Progenitor cell of endocrine pancreas (in vitro differentiated cells): ENCODE results near the gene WDR49. TPM values are rescaled to one million over a fixed set of nuclear protein-coding genes. Genes with fewer than 3 reads are reported as not detected.

ENCODE experiments used
- DNase-seq: peaks from one replicate; pipeline ENCODE4 v3.0.0; 2021; ENCODE audit warnings: low spot score; ENCODE audit not compliant: unreplicated experiment
- H3K27ac Mint-ChIP-seq: 2 replicates; pipeline ENCODE4 v1.8.0; 2021; ENCODE audit warnings: mild to moderate bottlenecking, moderate library complexity, mixed read lengths
- H3K27me3 Mint-ChIP-seq: 2 replicates; pipeline ENCODE4 v1.8.0; 2021; ENCODE audit warnings: mixed read lengths
- H3K36me3 Mint-ChIP-seq: 2 replicates; pipeline ENCODE4 v1.8.0; 2022; ENCODE audit warnings: mixed read lengths; ENCODE audit not compliant: insufficient read depth
- H3K4me1 Mint-ChIP-seq: 2 replicates; pipeline ENCODE4 v1.8.0; 2021; ENCODE audit warnings: low read depth, mixed read lengths
- H3K4me3 Mint-ChIP-seq: 2 replicates; pipeline ENCODE4 v1.8.0; 2021; ENCODE audit warnings: low read depth, mild to moderate bottlenecking, moderate library complexity, mixed read lengths
- H3K9me3 Mint-ChIP-seq: 2 replicates; pipeline ENCODE4 v1.8.0; 2021; ENCODE audit warnings: low read depth, mixed read lengths
- CTCF ChIP-seq: fragments of 200-600 bp; sonication (generic); IDR thresholded peaks from one replicate; pipeline ENCODE4 v1.5.0; 2021; ENCODE audit warnings: antibody characterized with exemption, mild to moderate bottlenecking; ENCODE audit not compliant: unreplicated experiment
- total RNA-seq: library from RNA; stranded (reverse); gene quantifications from 2 replicates; pipeline ENCODE4 v1.2.1, GENCODE V29; 2021

WDR49 gene
- total RNA-seq, 1 donor from 2014 or later: 0.43 TPM

GRCh38 chr3:167684388-167684993 lies 30.7 kb upstream of the WDR49 start:
- Mint-ChIP-seq H3K27me3 (no peaks in the 10 kb centered on the region), H3K27ac (no peak overlapping the region), H3K4me1 (peaks cover 3% of the 10 kb centered on the region), H3K9me3 (no peaks in the 10 kb centered on the region), H3K4me3 (no peak overlapping the region), H3K36me3 (peaks cover 12% of the 10 kb centered on the region)
- peak; percentile 42 for DNase-seq
- peak; percentile 84 for TF ChIP-seq CTCF

GRCh38 chr3:167679526-167679925 lies 25.8 kb upstream of the WDR49 start:
- Mint-ChIP-seq H3K27me3 (no peaks in the 10 kb centered on the region), H3K9me3 (peaks cover 28% of the 10 kb centered on the region), H3K4me1 (no peaks in the 10 kb centered on the region), H3K27ac (no peak overlapping the region), H3K36me3 (peaks cover 45% of the 10 kb centered on the region), H3K4me3 (no peak overlapping the region)
- no peak for DNase-seq
- no peak for TF ChIP-seq CTCF

- no peak overlapping the region for H3K4me3 Mint-ChIP-seq
- peaks cover 33% of the 10 kb centered on the region for H3K9me3 Mint-ChIP-seq
- TF ChIP-seq CTCF: no peak
- H3K27ac Mint-ChIP-seq: no peak overlapping the region
- no peak for DNase-seq
- H3K4me1 Mint-ChIP-seq: no peaks in the 10 kb centered on the region
- H3K27me3 Mint-ChIP-seq: no peaks in the 10 kb centered on the region
- H3K36me3 Mint-ChIP-seq: peaks cover 49% of the 10 kb centered on the region
These were observed 22.1 kb upstream of the WDR49 start for GRCh38 chr3:167675848-167676247.

GRCh38 chr3:167673221-167673620 lies 19.5 kb upstream of the WDR49 start:
- H3K4me1 Mint-ChIP-seq: no peaks in the 10 kb centered on the region
- peaks cover 33% of the 10 kb centered on the region for H3K9me3 Mint-ChIP-seq
- DNase-seq: no peak
- H3K27ac Mint-ChIP-seq: no peak overlapping the region
- TF ChIP-seq CTCF: no peak
- H3K27me3 Mint-ChIP-seq: no peaks in the 10 kb centered on the region
- no peak overlapping the region for H3K4me3 Mint-ChIP-seq
- H3K36me3 Mint-ChIP-seq: peaks cover 40% of the 10 kb centered on the region

- Mint-ChIP-seq H3K27me3 (no peaks in the 10 kb centered on the region), H3K4me1 (no peaks in the 10 kb centered on the region), H3K4me3 (no peak overlapping the region), H3K9me3 (peaks cover 26% of the 10 kb centered on the region), H3K27ac (no peak overlapping the region), H3K36me3 (peaks cover 32% of the 10 kb centered on the region)
- TF ChIP-seq CTCF: no peak
- no peak for DNase-seq
These were observed 18.2 kb upstream of the WDR49 start for GRCh38 chr3:167671878-167672427.
